C4-2B (cell line): Measurements from ENCODE around the gene VN1R4.
"Not testable (repeated sequence)": the region's sequence is repeated elsewhere in the genome, so short reads cannot be mapped to it uniquely, and the experiment has no call there.

ENCODE experiments used
- H3K27ac ChIP-seq: fragments of 450-650 bp; 2 replicates; pipeline ENCODE4 v1.5.1; 2017
- CTCF ChIP-seq: fragments of 450-650 bp; conservative IDR thresholded peaks from 2 replicates; pipeline ENCODE4 v1.5.1; 2017; ENCODE audit warnings: mild to moderate bottlenecking
- ZFX ChIP-seq: fragments of 450-650 bp; IDR thresholded peaks from 2 replicates; pipeline ENCODE4 v1.6.1; 2017

The VN1R4 gene

GRCh38 chr19:53267623-53268022 lies at the start of gene VN1R4:
Gene VN1R4 (minus strand): TSS chr19:53267723. CDS start chr19:53267665, 58 bp downstream.
- not testable (repeated sequence) for H3K27ac ChIP-seq

GRCh38 chr19:53311897-53312296 lies 44.4 kb upstream of the VN1R4 start:
- H3K27ac ChIP-seq = no peak overlapping the region
- TF ChIP-seq ZFX (no peak), CTCF (no peak)

GRCh38 chr19:53311044-53311443 lies 43.5 kb upstream of the VN1R4 start:
- no peak for TF ChIP-seq ZFX
- no peak for TF ChIP-seq CTCF
- H3K27ac ChIP-seq = no peak overlapping the region

GRCh38 chr19:53308339-53308811 lies 40.9 kb upstream of the VN1R4 start:
- peak; percentile 75 for TF ChIP-seq CTCF
- TF ChIP-seq ZFX = no peak
- no peak overlapping the region for H3K27ac ChIP-seq

GRCh38 chr19:53301341-53301740 lies 33.8 kb upstream of the VN1R4 start:
- H3K27ac ChIP-seq = not testable (repeated sequence)

GRCh38 chr19:53294786-53295441 lies 27.4 kb upstream of the VN1R4 start:
- H3K27ac ChIP-seq = no peak overlapping the region
- TF ChIP-seq ZFX (no peak), CTCF (no peak)

GRCh38 chr19:53290758-53291549 lies 23.4 kb upstream of the VN1R4 start:
- TF ChIP-seq ZFX (no peak), CTCF (no peak)
- H3K27ac ChIP-seq = no peak overlapping the region

GRCh38 chr19:53285087-53285486 lies 17.6 kb upstream of the VN1R4 start:
- TF ChIP-seq CTCF (no peak), ZFX (no peak)
- H3K27ac ChIP-seq = no peak overlapping the region

- not testable (repeated sequence) for H3K27ac ChIP-seq
These were observed 14.4 kb upstream of the VN1R4 start for GRCh38 chr19:53281947-53282346.
